CD8-positive, alpha-beta memory T cell (primary cell): Measurements from ENCODE around the gene PRR20G. TPM values are rescaled to one million over a fixed set of nuclear protein-coding genes. Genes with fewer than 3 reads are reported as not detected.
"Not testable (repeated sequence)": the region's sequence is repeated elsewhere in the genome, so short reads cannot be mapped to it uniquely, and the experiment has no call there.

Experiments
- CTCF ChIA-PET: fragments of 350-600 bp; sonication (Branson Sonifier 250); formaldehyde crosslinking; loops from one replicate; lab custom pipeline; 2021; ENCODE audit warnings: antibody characterized with exemption; lab: Charles Lee
- POLR2A ChIA-PET: fragments of 350-600 bp; sonication (Branson Sonifier 250); formaldehyde crosslinking; loops from one replicate; lab custom pipeline; 2021; ENCODE audit warnings: antibody characterized with exemption; lab: Charles Lee
- DNase-seq, 5 donors: peaks; one replicate each; pipeline versions ENCODE4 v3.0.0 to v3.0.0-alpha.2; 2020 to 2022; ENCODE audit warnings: mixed read lengths in 1 of 5
- H3K27ac ChIP-seq: one replicate; pipeline ENCODE4 v1.7.0; 2013; ENCODE audit warnings: low read depth, mild to moderate bottlenecking, low read length, moderate library complexity
- H3K27me3 ChIP-seq: 2 replicates; pipeline ENCODE4 v1.7.0; 2013; ENCODE audit warnings: low read length, mild to moderate bottlenecking; ENCODE audit not compliant: insufficient read depth, poor library complexity, severe bottlenecking
- H3K36me3 ChIP-seq: 2 replicates; pipeline ENCODE4 v1.7.0; 2013; ENCODE audit warnings: mild to moderate bottlenecking, low read length, moderate library complexity; ENCODE audit not compliant: insufficient read depth
- H3K4me1 ChIP-seq: 2 replicates; pipeline ENCODE4 v1.7.0; 2013; ENCODE audit warnings: mild to moderate bottlenecking, low read length, moderate library complexity; ENCODE audit not compliant: insufficient read depth
- H3K4me3 ChIP-seq: 2 replicates; pipeline ENCODE4 v1.7.0; 2013; ENCODE audit warnings: mild to moderate bottlenecking, low read length
- H3K9me3 ChIP-seq: 2 replicates; pipeline ENCODE4 v1.7.0; 2013; ENCODE audit warnings: mild to moderate bottlenecking, low read length
- H3K27ac Mint-ChIP-seq, 8 donors: one replicate each; pipeline ENCODE4 v1.8.0; 2020 to 2021; ENCODE audit warnings: mixed read lengths in 8 of 8, mild to moderate bottlenecking in 6 of 8, inconsistent platforms in 3 of 8, moderate library complexity in 3 of 8
- H3K27me3 Mint-ChIP-seq, 2 donors: one replicate each; pipeline ENCODE4 v1.8.0; 2020 to 2021; ENCODE audit warnings: mixed read lengths in 2 of 2, mild to moderate bottlenecking in 1 of 2, moderate library complexity in 1 of 2
- H3K36me3 Mint-ChIP-seq, 3 donors: one replicate each; pipeline ENCODE4 v1.8.0; 2020 to 2021; ENCODE audit warnings: mixed read lengths in 3 of 3, inconsistent platforms in 1 of 3, mild to moderate bottlenecking in 1 of 3
- H3K4me1 Mint-ChIP-seq, 3 donors: one replicate each; pipeline ENCODE4 v1.8.0; 2020 to 2021; ENCODE audit warnings: mixed read lengths in 3 of 3, inconsistent platforms in 1 of 3, mild to moderate bottlenecking in 1 of 3
- H3K4me3 Mint-ChIP-seq, 7 donors: one replicate each; pipeline ENCODE4 v1.8.0; 2020 to 2021; ENCODE audit warnings: mixed read lengths in 7 of 7, mild to moderate bottlenecking in 6 of 7, moderate library complexity in 4 of 7, inconsistent platforms in 2 of 7
- H3K9me3 Mint-ChIP-seq, 5 donors: one replicate each; pipeline ENCODE4 v1.8.0; 2020 to 2022; ENCODE audit warnings: mixed read lengths in 5 of 5, mild to moderate bottlenecking in 3 of 5, moderate library complexity in 2 of 5, inconsistent platforms in 1 of 5
- polyA plus RNA-seq: library from polyadenylated mRNA; unstranded; fragments of 300-500 nt; fragmentation: Illumina TruSeq; gene quantifications from one replicate; pipeline ENCODE4 v1.2.3, GENCODE V29; 2021
- total RNA-seq, 2 experiments: library from RNA; stranded (reverse); gene quantifications; one replicate each; pipeline ENCODE4 v1.2.3, GENCODE V29; 2021

The PRR20G gene
- total and polyA plus RNA-seq, 3 experiments from 2014 or later, result not detected

DNA sequence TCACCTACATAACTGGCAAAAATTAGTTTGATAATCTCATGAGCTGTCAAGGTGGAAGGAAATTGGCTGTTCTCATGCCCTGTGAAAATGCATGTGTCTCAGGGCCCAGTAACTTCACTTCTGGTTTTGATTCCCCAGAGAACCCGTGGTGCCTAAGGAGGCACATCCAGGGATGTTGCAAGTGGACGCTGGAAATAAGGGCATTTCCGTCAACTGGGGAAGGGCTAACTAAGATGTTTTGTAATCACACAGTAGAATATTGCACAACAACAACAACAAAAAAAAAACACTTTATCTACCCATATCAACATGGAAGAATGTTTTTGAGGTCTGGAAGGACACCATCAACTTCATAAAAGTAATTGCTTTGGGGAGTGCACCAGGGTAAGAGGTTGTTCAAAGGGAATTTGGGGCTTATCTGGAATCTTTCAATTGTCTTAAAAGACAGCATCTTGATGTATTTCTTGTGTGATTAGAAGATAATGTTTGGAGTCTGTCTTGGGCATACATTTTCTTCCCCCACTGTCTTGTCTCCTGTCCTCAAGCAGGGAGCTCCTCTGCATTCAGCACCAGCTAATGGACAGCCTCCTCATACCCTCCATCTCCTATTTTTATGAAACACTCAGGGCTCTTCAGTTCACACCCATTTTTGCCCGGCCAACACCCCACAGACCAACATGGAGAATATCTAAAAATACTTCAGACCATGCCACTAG is 37.2 kb upstream of the PRR20G start:
- H3K27me3 ChIP-seq, result no peaks in the 10 kb centered on the region
- H3K4me1 Mint-ChIP-seq, result no peaks in the 10 kb centered on the region
- no peaks in the 10 kb centered on the region for H3K36me3 Mint-ChIP-seq

DNA sequence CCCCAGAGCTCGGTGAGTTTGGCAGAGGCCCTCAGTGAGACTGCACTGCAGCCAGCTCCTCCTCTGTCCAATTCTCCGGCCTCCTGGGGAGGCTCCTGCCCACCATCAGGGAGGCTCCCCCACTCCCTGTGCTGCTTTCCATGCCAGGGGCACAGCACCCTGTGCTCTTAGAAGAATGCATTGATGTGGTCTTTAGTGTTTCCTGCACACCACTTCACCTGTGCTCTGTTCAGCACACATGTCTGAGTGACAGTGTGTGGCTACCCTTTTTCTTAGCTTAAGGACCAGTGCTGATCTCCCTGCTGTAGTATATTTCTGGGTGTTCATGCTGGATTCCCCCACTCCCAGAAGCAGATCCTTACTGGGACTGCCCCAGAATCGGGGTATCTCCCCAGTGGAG is 36.2 kb upstream of the PRR20G start:
- ChIA-PET POLR2A (no interaction called here), CTCF (no interaction called here)
- H3K27me3 Mint-ChIP-seq, result peaks cover 8 to 31% of the 10 kb centered on the region in 2 donors
- H3K4me1 Mint-ChIP-seq, result no peaks in the 10 kb centered on the region
- H3K36me3 Mint-ChIP-seq, result no peaks in the 10 kb centered on the region
- DNase-seq, result no peak
- Histone ChIP-seq H3K36me3 (no peaks in the 10 kb centered on the region), H3K27me3 (no peaks in the 10 kb centered on the region), H3K9me3 (no peaks in the 10 kb centered on the region), H3K27ac (no peak overlapping the region), H3K4me3 (no peak overlapping the region), H3K4me1 (no peaks in the 10 kb centered on the region)
- peaks cover 7 to 15% (median 8%) of the 10 kb centered on the region in 5 donors for H3K9me3 Mint-ChIP-seq
- H3K27ac Mint-ChIP-seq, result no peak overlapping the region
- no peak overlapping the region for H3K4me3 Mint-ChIP-seq

More for the DNA sequence above, 37.2 kb upstream of the PRR20G start:
- ChIA-PET CTCF (no interaction called here), POLR2A (no interaction called here)
- no peak overlapping the region for H3K27ac ChIP-seq
- no peaks in the 10 kb centered on the region for H3K4me1 ChIP-seq
- DNase-seq, result no peak
- Mint-ChIP-seq H3K27ac (no peak overlapping the region), H3K9me3 (peaks cover 9 to 20% (median 16%) of the 10 kb centered on the region in 5 donors), H3K27me3 (peaks cover 8 to 31% of the 10 kb centered on the region in 2 donors), H3K4me3 (no peak overlapping the region)
- H3K36me3 ChIP-seq, result no peaks in the 10 kb centered on the region
- no peak overlapping the region for H3K4me3 ChIP-seq
- H3K9me3 ChIP-seq, result no peaks in the 10 kb centered on the region

DNA sequence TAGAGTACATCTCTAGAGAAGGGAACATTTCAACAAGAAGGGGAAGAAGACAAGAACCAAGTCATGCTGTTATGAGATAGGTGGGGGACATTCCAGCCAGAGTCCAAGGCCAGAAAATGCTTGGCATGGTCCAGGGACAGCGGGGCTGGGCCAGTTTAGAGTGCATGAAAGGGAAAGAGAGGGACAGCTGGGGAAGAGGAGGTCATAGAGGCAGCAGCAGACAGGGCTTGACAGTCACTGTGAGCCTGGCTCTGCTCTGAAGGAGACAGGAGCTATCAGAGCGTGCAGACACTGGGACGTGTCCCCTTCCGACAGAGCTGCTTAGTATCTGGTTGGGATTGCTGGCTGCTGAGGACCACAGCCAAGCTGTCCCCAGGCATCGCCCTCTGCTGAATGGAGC is 35.7 kb upstream of the PRR20G start:
- Mint-ChIP-seq H3K27me3 (peaks cover 8 to 31% of the 10 kb centered on the region in 2 donors), H3K9me3 (peaks cover 5 to 15% (median 7%) of the 10 kb centered on the region in 5 donors), H3K4me3 (no peak overlapping the region), H3K4me1 (no peaks in the 10 kb centered on the region), H3K27ac (no peak overlapping the region), H3K36me3 (no peaks in the 10 kb centered on the region)
- no peaks in the 10 kb centered on the region for H3K27me3 ChIP-seq
- no peak overlapping the region for H3K27ac ChIP-seq
- ChIA-PET POLR2A (no interaction called here), CTCF (no interaction called here)
- H3K4me3 ChIP-seq, result no peak overlapping the region
- H3K36me3 ChIP-seq, result no peaks in the 10 kb centered on the region
- no peak for DNase-seq
- H3K9me3 ChIP-seq, result no peaks in the 10 kb centered on the region
- no peaks in the 10 kb centered on the region for H3K4me1 ChIP-seq

DNA sequence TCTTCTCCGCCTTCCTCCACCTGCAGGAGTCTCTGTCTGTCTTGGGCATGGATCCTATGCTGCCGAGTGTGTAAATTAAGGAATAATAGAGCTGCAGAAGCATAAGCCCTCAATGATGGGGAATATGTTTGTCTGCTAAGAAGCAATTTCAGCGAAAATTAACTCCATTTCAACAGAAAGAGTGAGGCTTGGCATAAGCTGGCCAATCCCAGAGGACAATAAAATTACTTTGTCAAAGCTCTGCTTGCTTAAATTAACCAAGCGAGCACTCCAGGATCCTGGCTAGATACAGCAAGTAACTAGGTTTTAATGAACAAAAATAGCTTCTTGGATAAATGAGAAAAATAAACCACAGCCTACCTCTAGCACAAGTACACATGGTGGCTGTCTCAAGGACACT is 33.5 kb upstream of the PRR20G start:
- POLR2A ChIA-PET, result no interaction called here
- no peaks in the 10 kb centered on the region for H3K4me1 ChIP-seq
- Mint-ChIP-seq H3K27me3 (peaks cover 6 to 27% of the 10 kb centered on the region in 2 donors), H3K27ac (no peak overlapping the region), H3K4me1 (no peaks in the 10 kb centered on the region), H3K9me3 (peaks cover 0 to 9% (median 4%) of the 10 kb centered on the region in 5 donors), H3K4me3 (no peak overlapping the region), H3K36me3 (no peaks in the 10 kb centered on the region)
- DNase-seq, result no peak
- H3K36me3 ChIP-seq, result no peaks in the 10 kb centered on the region
- no peaks in the 10 kb centered on the region for H3K9me3 ChIP-seq
- H3K27ac ChIP-seq, result no peak overlapping the region
- CTCF ChIA-PET, result no interaction called here
- no peak overlapping the region for H3K4me3 ChIP-seq
- H3K27me3 ChIP-seq, result no peaks in the 10 kb centered on the region

DNA sequence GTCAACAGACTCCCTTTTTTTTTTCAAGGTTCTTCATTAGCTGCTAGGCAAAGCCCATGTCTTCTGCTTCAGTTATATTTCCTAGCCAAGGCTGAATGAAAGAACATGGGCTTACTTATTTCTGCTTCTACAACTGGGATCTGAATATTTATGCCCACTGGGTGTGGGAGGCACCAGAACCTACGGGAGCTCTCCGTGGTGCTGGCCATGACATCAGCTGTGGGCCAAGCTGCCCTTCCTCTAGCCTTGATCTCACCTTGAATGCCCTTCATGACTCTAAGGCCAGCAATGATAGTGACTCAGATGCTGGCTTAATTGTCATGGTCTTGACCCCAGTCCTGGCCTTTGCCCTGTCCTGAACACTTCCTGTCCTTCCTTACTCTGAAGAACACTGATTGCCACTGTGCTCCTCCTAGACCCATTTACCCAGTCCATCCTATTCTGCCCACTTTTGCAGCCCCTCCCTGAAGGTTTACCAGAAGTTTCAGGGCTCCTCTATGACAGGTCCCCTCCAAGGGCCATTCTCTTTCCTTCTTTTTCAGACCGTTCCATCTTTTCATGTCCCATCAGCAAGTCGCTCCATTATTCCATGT is 32.8 kb upstream of the PRR20G start:
- no peak for DNase-seq
- CTCF ChIA-PET, result no interaction called here
- Mint-ChIP-seq H3K36me3 (no peaks in the 10 kb centered on the region), H3K4me3 (no peak overlapping the region), H3K27ac (no peak overlapping the region), H3K4me1 (no peaks in the 10 kb centered on the region), H3K27me3 (peaks cover 11 to 24% of the 10 kb centered on the region in 2 donors), H3K9me3 (peaks cover 0 to 9% (median 4%) of the 10 kb centered on the region in 5 donors)
- no peak overlapping the region for H3K4me3 ChIP-seq
- no peaks in the 10 kb centered on the region for H3K36me3 ChIP-seq
- POLR2A ChIA-PET, result no interaction called here
- no peaks in the 10 kb centered on the region for H3K9me3 ChIP-seq
- no peaks in the 10 kb centered on the region for H3K4me1 ChIP-seq
- H3K27ac ChIP-seq, result no peak overlapping the region
- H3K27me3 ChIP-seq, result no peaks in the 10 kb centered on the region

DNA sequence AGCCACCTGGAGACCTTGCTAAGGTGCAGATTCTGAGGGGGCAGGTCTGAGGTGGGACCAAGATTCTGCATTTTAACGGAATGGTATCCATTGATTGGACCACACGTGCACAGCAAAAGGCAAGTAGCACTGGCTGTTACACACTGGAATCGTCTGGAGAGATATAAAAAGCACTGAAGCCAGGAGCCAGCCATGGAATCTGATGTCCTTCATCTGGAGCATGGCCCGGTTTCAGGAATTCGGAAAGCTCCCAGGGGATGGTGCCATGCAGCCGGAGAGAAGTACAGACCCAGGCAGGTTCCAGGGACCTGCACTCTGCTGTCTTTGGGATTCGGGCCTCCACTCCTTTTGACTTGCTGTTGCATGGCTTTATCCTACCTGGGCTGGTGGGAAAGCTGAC is 28.8 kb upstream of the PRR20G start:
- H3K4me1 ChIP-seq, result no peaks in the 10 kb centered on the region
- no peak overlapping the region for H3K27ac ChIP-seq
- H3K4me3 Mint-ChIP-seq, result no peak overlapping the region
- POLR2A ChIA-PET, result no interaction called here
- no peaks in the 10 kb centered on the region for H3K27me3 ChIP-seq
- H3K36me3 ChIP-seq, result no peaks in the 10 kb centered on the region
- no peaks in the 10 kb centered on the region for H3K4me1 Mint-ChIP-seq
- H3K4me3 ChIP-seq, result no peak overlapping the region
- H3K27ac Mint-ChIP-seq, result no peak overlapping the region
- H3K9me3 Mint-ChIP-seq, result peaks cover 0 to 4% (median 2%) of the 10 kb centered on the region in 5 donors
- H3K9me3 ChIP-seq, result no peaks in the 10 kb centered on the region
- DNase-seq, result no peak
- peaks cover 12 to 24% of the 10 kb centered on the region in 2 donors for H3K27me3 Mint-ChIP-seq
- CTCF ChIA-PET, result no interaction called here
- no peaks in the 10 kb centered on the region for H3K36me3 Mint-ChIP-seq

DNA sequence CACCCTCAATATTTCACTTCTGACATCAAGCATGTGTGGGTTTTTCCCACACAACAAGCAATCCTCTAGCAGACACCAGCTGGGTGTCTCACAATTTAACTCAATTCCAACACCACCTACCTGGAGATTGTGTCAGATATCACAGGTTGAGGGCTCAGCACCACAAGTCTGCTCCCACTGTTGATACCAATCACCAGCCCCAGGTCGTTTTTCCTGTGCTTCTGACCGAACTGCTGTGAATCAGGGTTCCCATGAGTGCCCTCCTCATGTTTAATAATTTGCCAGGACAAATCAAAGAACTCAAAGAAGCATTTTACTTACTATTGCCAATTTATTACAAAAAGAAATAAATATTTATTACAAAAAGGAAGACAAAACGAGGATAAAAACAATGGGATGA is 25.0 kb upstream of the PRR20G start:
- no peak overlapping the region for H3K4me3 Mint-ChIP-seq
- DNase-seq, result no peak
- no peaks in the 10 kb centered on the region for H3K36me3 ChIP-seq
- H3K9me3 Mint-ChIP-seq, result peaks cover 0 to 4% (median 0%) of the 10 kb centered on the region in 5 donors
- H3K4me1 ChIP-seq, result no peaks in the 10 kb centered on the region
- ChIA-PET POLR2A (no interaction called here), CTCF (no interaction called here)
- H3K27me3 ChIP-seq, result no peaks in the 10 kb centered on the region
- H3K27ac Mint-ChIP-seq, result no peak overlapping the region
- peaks cover 12 to 21% of the 10 kb centered on the region in 2 donors for H3K27me3 Mint-ChIP-seq
- no peak overlapping the region for H3K27ac ChIP-seq
- no peak overlapping the region for H3K4me3 ChIP-seq
- H3K4me1 Mint-ChIP-seq, result no peaks in the 10 kb centered on the region
- no peaks in the 10 kb centered on the region for H3K9me3 ChIP-seq
- no peaks in the 10 kb centered on the region for H3K36me3 Mint-ChIP-seq

DNA sequence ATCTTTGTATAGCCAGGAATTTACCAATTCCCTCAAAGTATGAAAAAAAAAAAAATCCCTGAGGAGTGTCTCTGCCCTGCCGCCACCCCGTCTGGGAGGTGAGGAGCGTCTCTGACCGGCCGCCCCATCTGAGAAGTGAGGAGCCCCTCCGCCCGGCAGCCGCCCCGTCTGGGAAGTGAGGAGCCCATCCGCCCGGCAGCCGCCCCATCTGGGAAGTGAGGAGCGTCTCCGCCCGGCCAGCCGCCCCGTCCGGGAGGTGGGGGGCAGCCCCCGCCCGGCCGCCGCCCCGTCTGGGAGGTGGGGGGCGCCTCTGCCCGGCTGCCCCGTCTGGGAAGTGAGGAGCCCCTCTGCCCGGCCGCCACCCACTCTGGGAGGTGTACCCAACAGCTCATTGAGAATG is 21.0 kb upstream of the PRR20G start:
- POLR2A ChIA-PET, result not testable (repeated sequence)

More for the DNA sequence above, 21.0 kb upstream of the PRR20G start:
- DNase-seq, H3K36me3 Mint-ChIP-seq, H3K4me1 Mint-ChIP-seq, H3K9me3 Mint-ChIP-seq, CTCF ChIA-PET, H3K4me3 ChIP-seq, H3K27ac Mint-ChIP-seq, H3K4me3 Mint-ChIP-seq, H3K27ac ChIP-seq, H3K4me1 ChIP-seq, H3K36me3 ChIP-seq, H3K27me3 ChIP-seq, H3K9me3 ChIP-seq: not testable (repeated sequence)
- peaks cover 12 to 21% of the 10 kb centered on the region in 2 donors for H3K27me3 Mint-ChIP-seq
